AG08396 (cell line): Measurements from ENCODE around the gene HOXB9.

Source experiments
- DNase-seq: peaks from one replicate; pipeline ENCODE4 v3.0.0; 2012; ENCODE audit warnings: low spot score, mixed read lengths

The HOXB9 gene

DNA sequence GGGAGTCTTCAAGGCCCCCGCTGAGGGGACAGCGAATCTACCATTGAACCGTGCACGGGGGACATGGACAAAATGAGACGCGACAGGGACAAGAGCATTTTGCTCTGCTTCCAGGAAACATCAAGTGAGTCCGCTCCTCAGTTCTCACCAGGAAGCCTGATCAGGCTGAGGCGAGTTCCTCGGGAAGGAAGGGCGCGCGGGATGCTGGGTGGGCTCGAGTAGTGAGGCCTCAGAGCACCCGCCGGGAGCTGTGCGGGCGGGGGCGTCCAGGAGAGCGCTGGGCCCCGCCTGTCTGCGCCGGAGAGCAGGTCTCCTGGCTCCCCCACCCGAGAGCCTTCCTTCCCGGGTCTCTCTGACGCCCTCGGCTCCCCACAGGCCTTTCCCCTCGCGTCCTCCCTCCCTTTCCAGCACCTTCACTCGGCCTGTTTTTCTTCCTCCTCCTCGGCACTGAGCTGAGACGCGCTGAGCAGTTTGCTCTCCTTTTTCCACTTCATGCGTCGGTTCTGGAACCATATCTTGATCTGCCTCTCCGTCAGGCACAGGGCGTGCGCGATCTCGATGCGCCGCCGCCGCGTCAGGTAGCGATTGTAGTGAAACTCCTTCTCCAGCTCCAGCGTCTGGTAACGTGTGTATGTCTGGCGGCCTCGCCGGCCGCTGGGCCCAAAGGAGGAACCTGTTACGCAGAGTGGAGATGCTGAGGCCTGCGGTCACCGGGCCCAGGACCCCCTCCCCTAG lies 30.0 kb downstream of the HOXB9 start:
- DNase-seq = no peak

DNA sequence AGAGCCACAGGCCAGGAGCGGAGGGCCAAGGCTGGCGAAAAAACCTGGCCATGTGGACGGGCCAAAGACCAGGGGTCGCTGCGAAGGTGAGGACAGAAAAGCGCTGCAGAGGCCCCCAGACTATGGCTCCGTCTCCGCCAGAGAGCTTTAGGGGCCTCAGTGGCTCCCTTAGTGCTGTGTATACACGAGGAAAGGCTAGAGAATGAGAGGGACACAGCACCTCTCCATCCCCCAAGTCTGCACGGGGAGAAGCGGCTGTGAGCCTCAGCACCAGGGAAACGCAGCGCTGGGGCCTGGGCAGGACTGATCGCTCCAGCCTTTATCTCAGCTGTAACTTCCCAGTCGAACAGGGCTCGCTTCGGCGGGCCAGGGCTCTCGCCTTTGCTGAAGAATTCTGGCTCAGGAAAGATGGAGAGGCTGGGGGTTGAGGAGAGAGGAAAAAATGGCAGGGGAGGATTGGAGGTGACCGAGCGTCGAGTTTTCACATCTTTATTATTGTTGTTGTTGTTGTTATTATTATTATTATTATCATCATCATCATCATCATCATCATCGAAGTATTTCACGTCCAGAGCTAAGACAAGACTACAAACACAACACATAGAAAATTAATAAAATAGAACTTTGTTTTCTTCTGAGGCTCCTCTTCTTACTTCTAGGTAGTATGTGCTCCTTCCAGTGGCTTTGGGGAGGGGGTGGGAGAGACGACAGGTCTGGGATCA lies 30.7 kb downstream of the HOXB9 start:
- no peak for DNase-seq

DNA sequence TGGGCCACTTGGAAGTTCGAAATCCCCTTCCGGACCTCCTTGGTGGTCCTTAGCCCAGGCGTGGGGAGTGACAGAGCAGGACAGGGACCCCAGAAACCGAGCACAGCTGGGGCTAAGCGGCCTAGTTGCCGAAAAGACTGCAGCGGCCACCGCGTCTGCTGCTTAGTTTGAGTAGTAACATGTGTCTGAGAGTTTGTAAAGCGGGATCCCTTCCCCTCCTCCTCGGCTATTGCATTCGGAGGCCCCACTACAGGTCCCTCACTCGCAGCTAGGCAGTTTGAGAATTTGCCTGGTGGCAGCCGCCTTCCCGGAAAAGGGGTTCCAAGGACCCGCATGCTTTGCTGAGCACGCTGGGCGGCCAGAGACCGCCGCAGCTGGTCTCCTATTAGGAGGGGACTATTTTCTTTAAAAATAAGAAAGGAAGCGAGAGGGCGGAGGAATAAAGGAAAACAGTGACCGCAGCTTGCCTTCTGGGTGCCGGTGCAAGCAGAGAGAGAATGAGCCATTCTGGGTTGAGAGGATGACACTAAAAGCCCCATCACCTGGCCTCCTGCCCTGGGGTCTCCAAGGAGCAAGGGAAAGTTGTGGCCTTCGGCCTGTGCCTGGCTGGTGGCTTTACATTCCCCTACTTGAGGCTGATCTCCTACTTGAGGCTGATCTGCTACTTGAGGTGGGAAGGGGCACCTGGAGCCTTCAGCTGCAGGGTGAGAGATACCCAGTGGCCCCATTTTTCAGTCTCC lies 31.4 kb downstream of the HOXB9 start:
- no peak for DNase-seq

DNA sequence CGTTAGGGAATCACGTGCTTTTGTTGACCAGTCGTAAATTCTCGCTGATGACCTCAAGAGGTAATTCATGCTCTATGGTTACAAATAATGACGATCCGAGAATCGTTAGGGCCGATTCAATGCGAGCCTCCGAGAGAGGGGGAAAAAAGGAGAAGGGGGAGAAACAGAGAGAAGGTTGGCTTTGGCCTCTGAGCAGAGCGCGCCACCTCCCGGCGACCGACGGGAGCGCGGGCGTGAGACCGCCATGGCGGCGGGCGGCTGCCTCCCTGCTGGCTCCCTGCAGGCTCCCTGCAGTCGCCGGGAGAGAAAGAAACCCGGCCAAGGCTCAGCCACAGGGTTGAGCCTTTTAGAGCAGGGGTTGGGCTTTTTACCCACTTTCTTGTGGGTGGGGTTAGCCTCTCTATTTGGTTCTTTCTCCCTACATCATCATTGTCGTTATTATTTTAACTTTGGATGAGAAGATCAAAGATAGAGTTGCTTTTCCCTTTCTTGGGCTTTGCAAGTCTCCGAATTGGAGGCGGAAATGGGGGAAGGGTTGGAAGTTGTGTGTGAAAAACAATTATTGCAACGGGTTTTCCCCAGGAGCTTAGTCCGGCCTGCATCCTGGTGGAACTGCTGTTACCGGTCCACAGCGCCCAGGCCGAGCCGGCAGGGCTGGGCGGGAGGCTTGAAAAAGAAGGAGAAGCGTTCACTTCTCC lies 32.2 kb downstream of the HOXB9 start:
- peak; percentile 91 for DNase-seq

DNA sequence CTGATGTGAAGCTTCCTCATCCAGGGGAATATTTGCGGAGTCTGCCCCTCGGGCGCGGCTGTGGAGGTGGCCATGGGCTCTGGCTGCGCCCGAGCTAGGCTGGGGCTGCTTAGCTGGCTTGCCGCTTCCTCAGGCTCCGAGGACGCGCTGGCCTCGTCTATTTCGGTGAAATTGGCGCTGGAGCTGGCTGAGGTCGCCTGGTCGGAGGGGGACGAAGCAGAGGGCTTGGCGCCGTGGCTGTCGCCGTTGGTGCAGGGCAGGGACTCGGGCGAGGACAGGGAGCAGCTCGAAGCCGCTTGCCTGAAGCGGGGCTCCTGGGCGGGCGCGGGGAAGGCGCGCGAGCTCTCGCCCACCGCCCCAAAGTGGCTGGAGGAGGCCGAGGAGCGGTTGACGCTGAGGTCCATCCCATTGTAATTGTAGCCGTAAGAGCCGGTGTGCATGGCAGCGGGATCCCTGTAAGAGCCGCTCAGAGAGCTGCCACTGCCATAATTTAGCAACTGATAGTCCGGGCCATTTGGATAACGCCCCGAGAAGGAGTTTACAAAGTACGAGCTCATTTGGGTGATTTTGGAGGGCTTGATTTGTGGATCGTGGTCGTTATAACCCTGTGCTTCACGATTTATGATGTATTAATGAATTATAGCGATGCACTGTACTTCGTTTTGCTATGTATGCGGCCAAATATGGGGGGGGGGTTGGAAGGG lies 32.9 kb downstream of the HOXB9 start, which contains the start of gene HOXB5:
Gene HOXB5, minus strand, starts transcription at position 654 of the 704 bp plus-strand sequence. Its CDS starts 97 bp downstream, at position 557.
- no peak for DNase-seq

DNA sequence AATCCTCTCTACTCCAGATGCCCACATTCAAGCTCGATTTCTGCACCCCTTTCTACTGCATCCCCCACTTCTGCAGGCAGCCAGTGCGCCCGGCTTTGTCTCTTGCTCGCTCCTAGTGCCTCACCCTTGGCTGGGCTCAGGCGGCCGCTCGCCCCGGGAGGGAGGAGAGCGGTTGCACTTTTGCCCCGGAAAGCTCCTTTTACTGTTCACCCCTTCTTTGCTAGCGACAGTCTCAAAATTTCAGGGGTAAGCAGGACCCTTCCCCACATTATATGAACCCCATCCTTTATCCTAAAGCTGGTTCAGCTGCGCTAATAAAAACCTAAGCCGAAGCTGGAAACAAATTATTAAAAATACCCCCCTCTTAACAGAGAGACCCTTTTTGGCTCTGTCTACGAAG lies 33.6 kb downstream of the HOXB9 start:
- DNase-seq = no peak

DNA sequence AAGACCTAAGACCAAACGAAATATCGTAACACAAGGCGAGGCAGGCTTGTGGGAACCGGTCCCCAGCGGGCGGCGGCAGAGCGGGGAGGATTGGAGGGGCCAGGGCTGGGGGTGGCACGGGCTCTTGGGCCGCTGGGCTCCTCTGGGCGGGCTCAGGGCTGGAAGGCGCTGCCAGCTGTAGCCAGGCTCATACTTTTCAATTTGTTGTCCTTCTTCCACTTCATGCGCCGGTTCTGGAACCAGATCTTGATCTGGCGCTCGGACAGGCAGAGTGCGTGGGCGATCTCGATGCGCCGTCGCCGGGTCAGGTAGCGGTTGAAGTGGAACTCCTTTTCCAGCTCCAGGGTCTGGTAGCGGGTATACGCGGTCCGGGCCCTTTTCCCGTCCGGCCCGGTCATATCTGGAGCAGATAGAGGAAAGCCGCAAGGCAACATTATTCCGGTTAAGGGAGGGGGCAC lies 34.1 kb downstream of the HOXB9 start:
- DNase-seq = no peak

DNA sequence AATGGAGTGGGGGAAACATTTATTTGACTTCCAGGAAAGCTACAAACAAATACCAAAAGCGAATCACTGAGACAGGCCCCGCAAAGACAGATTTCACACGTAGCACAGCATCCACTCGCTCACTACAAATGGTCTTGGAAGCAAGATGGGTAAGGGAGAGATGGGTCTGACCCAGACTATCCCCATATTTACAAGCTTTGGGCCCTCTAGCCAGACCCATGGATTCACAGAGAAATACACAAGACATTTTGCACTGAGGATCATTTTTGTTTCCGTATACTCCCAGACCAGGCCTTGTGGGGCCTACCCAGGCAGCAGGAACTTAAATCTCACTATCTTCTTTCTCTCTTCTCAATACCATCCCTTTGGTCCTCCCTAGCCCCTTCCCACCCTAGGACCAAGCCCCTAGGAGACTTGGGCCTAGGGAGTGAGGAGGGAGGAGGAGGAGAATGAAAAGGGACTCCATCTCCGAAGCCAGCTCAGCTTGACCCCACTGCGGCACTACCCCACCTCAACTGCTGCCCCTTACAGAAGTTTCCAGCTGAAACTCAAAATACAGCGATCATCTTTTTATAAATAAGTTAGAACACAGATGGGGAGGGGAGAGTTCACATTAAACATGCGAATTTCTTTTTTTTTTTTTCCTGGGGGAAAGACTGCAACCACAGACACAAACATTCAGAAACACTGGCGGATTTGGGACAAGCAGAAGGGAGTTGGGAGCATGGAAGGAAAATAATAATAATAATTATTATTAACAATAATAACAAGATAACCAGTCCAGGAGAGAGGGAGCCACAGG lies 34.7 kb downstream of the HOXB9 start:
- no peak for DNase-seq

DNA sequence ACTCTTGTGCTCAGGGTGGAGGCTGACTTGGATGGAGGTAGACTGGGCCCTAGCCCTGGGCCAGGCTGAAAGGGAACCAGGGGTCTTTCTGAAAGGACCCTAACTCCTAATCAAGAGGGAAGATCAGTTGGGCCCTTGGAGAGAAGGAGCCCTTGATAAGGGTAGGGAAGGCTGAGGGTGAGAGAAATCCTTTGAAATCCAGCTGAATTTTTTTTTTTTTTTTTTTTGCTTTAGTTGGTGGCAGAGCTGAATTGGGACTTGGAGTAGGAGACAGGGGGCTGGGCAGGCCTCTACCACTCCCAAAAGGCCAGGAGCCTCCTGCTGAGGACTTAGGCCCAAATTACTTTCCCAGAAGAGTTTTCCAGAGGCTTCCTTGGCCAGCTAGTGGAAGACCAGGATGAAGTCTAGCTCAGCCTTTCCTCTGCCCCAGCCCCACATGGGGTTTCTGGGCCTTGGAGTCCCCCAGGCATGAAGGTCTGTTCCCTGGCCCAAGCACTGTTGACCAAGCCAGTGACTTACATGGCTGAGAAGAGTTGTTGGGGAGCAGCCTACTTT lies 35.5 kb downstream of the HOXB9 start:
- no peak for DNase-seq

DNA sequence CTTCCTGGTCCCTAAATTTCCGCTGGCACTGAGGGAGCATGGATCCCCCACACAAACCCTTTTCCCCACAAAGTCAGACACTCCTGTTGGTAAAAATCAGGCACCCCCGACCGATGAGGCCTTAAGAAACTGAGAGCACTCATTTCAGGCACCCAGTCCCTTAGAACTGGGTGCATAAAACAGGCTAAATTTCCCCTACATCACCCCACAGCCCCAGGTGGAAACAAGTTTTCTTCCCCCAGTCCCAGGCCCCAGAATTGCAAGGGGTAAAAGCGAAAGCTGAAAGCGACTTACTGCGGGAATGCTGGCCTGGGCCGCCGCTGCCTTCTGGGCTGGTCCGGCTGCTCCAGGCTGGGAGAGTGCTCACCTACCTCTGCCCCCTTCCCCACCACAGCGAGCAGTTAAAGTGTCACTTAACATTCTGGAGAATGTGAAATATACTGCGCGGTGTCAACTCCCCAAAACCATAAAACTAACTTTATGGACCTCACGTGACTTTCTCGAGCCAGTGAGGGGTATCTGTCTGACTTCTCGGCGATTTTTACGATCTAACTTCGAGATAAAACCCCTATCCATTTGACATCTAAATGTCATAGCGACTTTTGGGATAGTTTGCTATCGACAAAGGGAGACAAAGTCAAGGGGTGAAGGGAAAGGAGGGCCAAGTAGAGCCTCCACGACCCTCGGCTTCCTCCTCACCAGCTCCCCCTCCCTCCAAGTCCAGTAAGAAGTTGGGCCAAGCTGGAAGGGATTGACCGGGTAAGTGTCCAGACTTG lies 36.1 kb downstream of the HOXB9 start, which contains the start of gene HOXB3:
Gene HOXB3, minus strand, starts transcription at position 411 of the 776 bp plus-strand sequence. CDS start 37,767 bp downstream, outside the sequence.
- DNase-seq = peak; percentile 42

DNA sequence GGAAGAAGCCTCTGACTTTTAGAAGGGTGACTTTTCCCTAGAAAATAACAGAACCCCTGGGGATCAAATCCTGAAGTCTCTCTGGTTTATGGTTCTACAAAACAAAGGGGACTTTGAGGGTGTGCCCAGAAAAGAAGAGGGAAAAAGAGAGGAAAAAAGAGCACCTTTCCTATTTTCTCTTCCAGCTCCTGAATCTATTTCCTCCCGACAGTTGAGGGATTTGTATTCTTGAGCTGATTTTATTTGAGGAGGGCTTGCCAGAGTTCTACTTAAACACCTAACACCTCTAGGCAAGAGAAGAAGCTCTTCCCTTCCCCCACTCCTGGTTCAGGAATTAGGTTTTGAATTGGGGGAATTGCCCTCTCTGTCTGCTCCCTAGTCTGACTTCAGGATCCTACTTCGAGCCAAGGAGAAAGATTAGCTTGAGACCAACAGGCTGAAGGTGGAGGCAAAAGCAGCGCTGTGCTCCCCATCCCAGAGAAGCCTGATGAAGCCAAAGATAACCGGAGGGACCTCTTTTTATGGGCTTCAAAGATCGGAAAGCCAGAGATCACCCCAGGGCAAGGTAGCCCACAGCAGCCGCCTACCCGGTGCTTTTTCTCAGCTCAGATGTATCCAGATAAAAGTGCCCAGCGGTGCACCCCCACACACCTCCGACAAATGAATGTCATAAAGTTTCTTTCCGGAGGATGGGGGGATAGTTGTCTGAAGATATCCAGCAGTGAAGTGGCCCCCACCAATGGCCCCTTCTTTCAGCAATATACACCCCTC lies 36.9 kb downstream of the HOXB9 start:
- DNase-seq = no peak

DNA sequence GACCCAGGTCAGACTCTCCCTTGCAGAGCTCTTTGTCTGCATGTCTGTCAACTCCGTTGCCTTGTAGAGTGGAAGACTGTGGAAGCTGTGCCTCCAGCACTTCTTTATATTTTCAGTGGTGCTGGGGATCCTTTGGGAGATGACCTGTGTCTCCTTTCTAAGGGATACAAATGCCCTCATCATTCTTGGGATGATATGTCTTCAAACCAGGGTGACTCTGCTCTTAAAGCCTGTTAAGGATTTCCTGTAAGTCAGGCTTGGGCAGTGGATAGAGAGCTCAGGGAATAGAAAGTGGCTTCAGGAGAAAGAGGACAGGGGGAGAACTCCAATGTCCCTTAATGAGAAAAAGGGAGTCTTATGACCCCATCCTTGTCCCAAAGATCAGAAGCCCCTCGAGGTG lies 37.6 kb downstream of the HOXB9 start:
- DNase-seq = no peak

DNA sequence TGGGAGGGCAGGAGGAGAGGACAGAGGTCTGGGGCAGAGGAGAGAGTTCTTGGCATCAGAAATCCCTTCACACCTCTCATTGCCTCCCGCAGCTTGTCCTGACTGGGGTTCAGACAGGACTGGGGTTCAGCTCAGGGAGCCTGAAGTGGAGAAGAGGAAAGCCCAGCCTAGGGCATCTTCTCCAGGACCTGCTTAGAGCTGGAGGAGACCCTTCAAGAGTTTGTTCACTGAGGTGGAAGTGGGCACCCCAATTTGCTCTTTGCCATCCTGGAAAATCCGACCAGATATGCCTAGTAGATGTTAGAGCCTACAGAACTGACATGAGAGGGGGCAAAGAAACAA lies 38.1 kb downstream of the HOXB9 start:
- no peak for DNase-seq

DNA sequence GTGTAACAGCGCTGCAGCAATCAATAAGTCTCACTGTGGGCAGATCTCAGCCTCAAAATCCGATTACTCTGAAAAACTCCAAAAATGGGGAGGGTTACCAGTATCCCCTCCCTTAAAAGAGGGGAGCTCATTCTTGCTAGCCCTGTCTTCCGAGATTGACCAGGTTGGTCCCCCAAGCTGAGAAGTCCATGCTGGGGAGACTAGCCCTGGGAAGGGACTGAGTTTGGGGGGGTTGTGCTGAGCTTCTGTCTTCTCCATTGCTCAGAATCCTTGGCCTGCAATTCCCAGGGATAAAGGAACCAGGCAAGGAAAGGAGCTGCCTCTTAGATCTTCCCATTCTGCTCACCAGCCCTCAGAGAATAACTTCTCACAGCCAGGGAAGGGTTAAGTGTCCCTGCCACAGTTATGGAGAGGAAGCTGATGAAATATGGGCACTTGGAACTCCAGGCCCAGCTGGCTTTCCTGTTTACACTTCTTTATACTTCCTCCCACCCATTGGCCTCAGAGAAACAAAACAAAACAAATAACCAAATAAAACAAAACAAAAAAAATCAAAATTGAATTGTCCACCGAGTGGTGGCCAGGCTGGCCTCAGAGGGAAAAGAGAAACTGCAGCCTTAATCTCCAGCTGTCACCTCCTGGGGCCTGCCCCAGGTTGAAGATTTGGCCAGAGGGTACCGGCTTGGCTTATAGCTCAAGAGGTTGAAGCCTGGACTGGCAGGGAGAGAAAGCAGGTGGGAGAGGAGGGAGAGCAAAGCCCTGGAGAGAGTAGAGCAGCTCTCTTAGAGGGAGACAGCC lies 38.7 kb downstream of the HOXB9 start:
- DNase-seq = peak; percentile 47

DNA sequence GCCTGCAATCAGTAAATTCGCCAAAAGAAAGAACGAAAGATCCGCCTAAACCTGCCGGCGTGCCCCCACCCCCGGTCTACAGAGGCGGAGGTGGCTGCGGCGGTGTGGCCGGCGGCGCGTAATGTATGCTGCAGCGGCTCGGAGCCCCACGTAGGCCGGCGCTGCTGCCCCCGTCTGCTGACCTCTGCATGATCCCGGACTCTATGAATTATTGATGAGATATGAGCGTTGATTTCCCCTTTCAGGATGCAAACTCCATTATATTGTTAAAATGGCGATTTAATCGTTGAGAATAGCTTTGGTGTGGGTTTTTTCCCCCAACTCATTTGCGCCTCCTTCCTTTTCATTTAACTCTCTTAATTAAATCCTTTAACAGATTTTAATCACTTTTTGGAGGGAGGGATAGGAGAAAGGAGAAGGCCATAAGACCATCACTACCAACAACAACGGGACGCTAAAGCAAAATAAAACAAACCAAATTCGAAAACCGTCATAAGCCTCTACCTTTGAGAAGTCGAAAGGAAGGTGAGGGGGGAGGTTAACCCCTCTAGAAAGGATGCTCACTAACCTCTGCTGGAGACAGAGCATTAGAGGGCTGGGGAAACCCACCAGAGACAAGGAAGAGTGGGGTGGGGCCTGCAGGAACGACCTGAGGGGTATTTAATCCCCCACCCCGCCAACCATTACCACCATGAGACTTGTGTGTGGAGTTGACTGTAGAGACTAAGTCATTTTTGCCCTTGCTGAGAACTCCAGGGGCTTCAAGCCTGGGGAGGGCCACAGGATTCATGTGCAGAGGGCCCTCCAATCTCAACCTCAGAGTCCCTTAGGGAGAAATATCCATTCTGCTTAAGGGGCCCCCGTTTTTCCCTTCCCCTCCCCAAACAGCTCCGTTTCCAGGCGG lies 39.6 kb downstream of the HOXB9 start:
- DNase-seq = no peak

DNA sequence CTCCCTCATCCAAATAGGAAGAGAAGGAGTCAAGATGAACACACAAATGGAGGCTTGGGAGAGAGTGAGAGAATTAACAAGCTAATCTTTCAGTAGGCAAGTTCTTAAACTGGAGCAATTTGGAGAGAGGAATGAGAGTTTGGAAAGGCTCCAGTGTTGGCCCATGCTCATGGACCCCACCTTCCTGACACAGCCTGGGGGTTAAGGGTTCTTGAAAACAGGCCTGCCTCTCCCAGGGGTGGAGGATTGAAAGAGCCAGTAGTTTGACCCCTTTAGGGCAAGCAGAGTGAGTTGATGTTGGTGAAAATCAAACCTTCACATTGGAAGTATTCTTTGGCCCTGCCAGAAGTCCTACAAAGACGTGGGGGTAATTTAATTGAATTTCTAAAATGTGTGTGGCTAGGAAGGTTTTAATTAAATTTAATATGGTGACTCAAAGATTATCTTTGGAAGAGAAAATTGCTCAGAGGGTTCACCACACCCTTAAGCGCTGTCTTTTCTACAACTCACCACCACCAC lies 41.9 kb downstream of the HOXB9 start:
- no peak for DNase-seq
